HG02588 (cell line): Measurements from ENCODE around the gene CHPT1.
"Not testable (repeated sequence)": the region's sequence is repeated elsewhere in the genome, so short reads cannot be mapped to it uniquely, and the experiment has no call there.

Source experiments
- ATAC-seq: cut with Tn5 transposase; IDR thresholded peaks from one replicate; pipeline ENCODE4 v1.9.1; 2021; ENCODE audit warnings: mild to moderate bottlenecking, moderate library complexity; ENCODE audit not compliant: unreplicated experiment

The CHPT1 gene

GRCh38 chr12:101681627-101682026, 15.8 kb upstream of the CHPT1 start:
- ATAC-seq = not testable (repeated sequence)

GRCh38 chr12:101685092-101685491, 12.3 kb upstream of the CHPT1 start:
- no peak for ATAC-seq

- ATAC-seq = no peak
Measured at GRCh38 chr12:101686176-101686575, 11.3 kb upstream of the CHPT1 start.

- ATAC-seq = no peak
Measured at GRCh38 chr12:101690544-101691098, 6.8 kb upstream of the CHPT1 start.

DNA sequence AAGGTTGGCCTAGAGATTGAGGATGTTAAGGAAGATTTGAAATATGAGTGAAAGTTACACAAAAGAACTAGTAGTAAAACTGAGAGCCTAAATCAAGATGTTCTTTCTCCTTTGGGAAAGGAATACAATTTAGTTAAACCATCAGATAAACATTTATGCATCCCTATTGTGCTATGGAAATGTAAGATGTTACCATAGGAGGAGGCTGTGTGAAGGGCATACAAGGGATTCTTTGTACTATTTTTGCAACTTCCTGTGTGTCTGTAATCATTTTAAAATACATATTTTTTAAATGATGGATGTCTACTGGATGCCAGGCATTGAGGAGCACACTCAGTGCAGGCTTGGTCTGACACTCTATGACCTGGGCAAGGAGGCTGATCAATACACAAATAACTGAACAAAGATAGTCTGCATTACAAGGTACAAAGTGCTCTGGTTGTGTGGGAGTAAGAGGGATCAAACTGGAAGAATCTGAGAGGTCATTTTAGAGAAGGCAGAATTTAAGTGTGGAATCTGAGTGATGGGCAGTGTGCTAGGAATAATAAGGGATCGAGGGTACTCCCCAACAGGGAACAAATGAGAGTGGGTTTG, 5.8 kb upstream of the CHPT1 start:
- ATAC-seq = no peak

- no peak for ATAC-seq
Measured at GRCh38 chr12:101694297-101694848, 3.1 kb upstream of the CHPT1 start.

DNA sequence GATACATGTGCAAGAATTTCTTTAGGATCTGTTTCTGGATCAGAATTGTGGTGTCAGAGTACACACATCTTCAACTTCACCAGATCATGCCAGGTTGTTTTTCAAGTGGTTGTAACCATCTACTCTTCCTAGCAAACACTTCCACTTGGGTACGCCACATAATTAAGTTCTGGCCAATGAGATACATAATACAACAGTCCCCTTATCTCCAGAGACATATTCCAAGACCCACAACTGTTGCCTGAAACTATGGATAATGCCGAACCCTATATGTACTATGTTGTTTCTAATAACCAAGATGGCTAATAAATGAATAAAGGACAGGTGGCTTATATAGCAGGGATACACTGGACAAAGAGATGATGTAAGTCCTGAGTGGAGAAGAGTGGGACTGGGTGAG, 2.5 kb upstream of the CHPT1 start:
- no peak for ATAC-seq

DNA sequence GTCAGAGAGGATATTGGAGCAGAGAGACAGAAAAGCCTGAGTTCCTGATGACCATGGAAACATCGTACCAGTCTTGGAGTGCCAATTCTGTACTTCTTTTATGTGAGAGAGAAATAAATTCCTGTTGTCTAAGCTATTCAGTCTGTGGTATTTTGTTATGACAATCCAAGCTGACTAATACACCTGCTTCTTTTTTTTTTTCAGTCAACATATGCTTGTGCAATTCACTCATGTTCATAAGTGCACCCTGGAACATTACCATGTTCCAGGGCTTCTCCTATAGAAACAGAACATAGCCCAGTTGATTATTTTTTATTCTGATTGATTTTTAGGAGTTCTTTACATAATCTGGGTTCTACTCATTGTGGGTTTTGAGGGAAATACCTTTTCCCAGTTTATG, 1.7 kb upstream of the CHPT1 start:
- no peak for ATAC-seq

DNA sequence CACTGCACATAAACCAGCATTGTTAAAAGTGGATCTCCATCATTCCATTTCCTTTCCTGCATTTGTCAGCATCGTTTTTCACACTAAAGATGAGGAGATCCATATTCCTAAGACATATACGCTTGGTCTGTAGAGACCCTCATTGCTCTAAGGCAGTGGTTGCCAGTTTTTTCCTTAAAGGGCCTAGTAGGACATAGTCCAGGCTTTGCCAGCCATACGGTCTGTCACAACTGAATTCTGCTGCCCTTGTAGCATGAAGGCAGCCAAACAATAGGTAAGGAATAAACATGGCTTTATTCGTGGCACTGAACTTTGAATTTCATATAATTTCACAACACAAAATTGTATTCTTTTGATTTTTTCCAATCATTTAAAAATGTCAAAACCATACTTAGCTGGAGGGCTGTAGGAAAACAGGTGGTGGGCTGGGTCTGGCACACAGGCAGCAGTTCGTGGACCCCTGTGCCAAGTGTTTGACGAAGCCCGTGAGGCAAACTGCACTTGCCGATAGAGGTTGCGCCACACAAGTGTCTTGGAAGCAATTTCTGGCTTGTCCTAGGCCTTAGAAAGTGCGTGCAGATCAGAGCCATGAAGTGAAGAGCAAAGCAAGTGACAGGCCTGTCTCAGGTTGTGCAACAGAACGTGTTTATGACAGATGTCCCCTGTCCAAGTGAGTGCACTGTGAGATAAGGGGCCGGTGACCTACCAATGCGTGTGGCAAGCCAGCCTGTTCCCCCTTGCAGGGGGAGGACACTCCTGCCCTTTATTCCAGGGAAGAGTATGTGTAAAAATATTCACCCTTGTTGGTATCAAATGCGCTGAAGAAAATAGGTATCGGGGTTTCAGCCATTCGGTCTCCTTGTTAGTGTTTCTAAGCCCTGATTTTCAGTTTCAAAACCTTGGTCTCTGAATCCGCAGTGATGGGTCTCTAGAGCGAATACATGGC, 916 bp upstream of the CHPT1 start:
- ATAC-seq = no peak

GRCh38 chr12:101697930-101698799, 725 bp downstream of the CHPT1 start:
- ATAC-seq = peak; percentile 33

DNA sequence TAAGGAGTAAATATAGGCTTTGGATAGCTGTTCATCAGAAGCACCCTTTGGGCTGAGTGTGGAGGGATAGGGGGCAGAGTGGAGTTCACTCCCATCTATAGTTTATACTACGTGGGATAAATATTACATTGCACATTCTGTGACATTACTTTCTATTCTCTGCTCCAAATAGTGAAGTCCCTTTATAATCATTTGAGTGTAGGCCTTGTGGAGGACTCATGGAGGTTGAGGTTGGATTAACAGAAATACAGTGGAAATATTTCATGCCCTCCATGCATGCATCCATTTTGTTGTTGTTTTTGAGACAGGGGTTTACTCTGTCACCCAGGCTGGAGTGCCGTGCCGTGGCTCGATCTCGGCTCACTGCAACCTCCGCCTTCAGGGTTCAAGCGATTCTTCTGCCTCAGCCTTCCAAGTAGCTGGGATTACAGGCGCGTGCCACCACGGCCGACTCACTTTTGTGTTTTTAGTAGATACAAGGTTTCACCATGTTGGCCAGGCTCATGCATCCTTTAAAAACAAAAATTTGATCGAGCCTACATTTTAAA, 1.4 kb downstream of the CHPT1 start:
- no peak for ATAC-seq

DNA sequence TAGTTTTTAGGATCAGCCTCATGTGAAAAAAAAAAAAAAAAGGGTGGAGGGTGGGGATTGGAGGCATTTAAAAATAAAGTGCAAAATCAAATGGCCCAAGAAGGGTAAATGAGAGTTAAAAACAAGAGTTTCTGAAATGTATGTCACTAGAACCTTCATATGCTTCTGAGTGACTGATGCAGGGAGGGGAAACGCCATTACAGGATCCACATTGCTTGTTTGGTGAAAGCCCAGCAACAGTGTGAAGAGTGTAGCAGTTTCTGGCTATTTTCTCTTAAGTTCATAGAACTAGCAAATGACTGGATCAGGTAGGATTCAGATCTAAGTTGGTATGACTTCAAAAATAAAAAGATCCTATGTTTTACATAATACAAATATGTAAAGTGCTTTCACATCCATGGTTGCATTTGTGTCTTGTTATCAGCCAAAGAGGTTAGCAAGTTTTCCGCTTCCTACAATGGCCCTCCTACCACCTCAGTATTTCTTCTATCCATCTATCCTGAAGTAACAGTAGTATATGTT, 2.9 kb downstream of the CHPT1 start:
- no peak for ATAC-seq

DNA sequence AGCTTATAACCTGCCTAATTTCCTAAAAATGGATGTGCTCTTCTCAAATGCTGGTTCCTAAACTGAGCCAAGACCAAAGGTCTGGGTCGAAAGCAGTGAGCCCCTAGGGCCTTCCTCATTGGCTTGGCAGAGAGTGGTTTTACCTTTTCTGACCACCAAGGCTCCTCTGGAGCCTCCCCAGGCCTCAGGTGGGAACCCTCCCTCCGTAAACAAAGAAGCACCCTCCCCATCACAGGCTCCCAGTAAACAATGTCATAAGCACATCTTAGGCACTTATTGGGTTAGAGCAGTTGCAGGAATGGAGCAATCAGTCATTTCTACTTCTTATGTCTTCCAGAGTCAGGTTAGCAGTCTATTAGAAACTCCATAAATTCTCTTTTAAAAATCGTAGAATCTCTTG, 6.0 kb downstream of the CHPT1 start:
- ATAC-seq = no peak

DNA sequence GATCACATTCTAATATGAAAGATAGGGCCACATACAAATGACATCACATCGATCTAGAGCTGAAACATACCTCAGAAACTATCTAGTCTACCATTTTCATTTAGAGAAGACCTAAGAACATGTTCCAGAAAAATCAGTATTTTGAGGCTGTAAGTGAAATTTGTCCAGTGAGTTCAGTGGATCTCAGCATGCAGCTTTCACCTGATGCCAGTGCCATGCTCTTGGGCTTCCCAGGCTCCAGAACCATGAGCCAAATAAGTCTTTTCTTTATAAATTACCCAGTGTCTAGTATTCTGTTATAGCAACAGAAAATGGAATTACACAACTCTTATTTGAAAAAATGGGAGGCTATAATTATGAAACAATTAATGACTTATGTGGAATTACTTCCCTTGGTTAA, 9.0 kb downstream of the CHPT1 start:
- no peak for ATAC-seq

- ATAC-seq = no peak
Measured at GRCh38 chr12:101707131-101707782, 9.8 kb downstream of the CHPT1 start.

DNA sequence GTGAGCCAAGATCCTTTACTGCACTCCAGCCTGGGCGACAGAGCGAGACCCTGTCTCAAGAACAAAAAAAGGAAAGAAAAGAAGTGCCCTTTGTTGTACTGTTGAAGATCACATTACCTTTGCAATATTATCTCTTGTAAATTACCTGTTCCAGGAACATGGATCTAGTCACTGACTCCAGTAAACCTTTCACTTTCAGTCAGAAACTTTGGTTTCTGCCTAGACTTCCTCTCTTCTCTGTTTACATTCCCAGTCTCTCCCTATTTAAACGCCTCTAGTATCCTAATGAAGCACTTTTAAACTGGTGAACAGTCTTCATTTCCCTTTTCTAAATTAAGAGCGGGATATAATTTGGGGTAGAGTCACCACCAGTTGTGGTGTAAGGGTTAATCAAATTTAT, 12.8 kb downstream of the CHPT1 start:
- no peak for ATAC-seq

DNA sequence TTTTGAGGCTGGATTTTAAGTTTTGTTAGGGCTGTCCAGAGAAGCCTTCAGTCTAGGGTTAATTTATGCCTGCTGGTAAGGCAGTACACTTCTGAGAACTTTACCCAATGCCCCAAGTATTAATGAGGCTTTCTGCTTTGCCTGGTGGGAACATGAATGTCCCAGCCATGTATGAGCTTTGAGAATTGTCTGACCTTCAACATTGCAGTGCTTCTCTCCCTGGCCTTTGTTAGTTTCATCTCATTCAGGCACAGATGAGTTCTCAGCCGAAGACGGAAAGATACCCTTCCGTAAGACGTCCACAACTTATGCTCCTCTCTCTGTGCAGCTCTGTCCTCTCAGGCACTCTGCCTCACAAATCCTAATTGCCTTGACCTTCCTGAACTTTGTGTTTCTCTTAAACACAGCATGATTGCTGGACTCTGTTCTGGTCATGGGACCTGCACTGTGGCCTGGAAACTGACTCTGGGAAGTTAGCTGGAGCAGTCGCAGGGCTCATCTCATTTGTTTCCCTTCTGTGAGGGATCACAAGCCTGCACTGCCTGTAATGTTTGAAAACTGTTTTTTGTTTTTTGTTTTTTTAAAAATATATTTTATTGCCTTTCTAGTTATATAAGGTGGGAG, 15.7 kb downstream of the CHPT1 start:
- ATAC-seq = no peak

- no peak for ATAC-seq
Measured at GRCh38 chr12:101713930-101714329, 16.5 kb downstream of the CHPT1 start.

- ATAC-seq = no peak
Measured at GRCh38 chr12:101714877-101715444, 17.5 kb downstream of the CHPT1 start.
